ENCODE results near the gene TTLL9. TPM values are rescaled to one million over a fixed set of nuclear protein-coding genes. Genes with fewer than 3 reads are reported as not detected.

TTLL9 gene
- total and polyA plus RNA-seq, 10 of the 15 experiments (the other 5 are each of a cell fraction or from before 2014, with no cell fraction given) = 0.03 to 0.77 (median 0.11) TPM; not detected in 2

- TF ChIP-seq, protein P1, sequence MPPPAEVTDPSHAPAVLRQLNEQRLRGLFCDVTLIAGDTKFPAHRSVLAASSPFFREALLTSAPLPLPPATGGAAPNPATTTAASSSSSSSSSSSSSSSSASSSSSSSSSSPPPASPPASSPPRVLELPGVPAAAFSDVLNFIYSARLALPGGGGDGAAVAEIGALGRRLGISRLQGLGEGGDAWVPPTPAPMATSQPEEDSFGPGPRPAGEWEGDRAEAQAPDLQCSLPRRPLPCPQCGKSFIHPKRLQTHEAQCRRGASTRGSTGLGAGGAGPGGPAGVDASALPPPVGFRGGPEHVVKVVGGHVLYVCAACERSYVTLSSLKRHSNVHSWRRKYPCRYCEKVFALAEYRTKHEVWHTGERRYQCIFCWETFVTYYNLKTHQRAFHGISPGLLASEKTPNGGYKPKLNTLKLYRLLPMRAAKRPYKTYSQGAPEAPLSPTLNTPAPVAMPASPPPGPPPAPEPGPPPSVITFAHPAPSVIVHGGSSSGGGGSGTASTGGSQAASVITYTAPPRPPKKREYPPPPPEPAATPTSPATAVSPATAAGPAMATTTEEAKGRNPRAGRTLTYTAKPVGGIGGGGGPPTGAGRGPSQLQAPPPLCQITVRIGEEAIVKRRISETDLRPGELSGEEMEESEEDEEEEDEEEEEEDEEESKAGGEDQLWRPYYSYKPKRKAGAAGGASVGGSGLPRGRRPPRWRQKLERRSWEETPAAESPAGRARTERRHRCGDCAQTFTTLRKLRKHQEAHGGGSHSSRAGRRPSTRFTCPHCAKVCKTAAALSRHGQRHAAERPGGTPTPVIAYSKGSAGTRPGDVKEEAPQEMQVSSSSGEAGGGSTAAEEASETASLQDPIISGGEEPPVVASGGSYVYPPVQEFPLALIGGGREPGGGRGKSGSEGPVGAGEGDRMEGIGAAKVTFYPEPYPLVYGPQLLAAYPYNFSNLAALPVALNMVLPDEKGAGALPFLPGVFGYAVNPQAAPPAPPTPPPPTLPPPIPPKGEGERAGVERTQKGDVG (CRISPR knock-in tag; IDR thresholded peaks at IDR 0.05) = no peak
- TF ChIP-seq FOS (IDR thresholded peaks at IDR 0.05; ENCODE audit: borderline replicate concordance, extremely low read depth, insufficient read length) = no peak
Observed at GRCh38 chr20:31972471-31973021, 102.1 kb downstream of the TTLL9 start (continued).

GRCh38 chr20:31974296-31974695 is 103.9 kb downstream of the TTLL9 start:
- no peak for DNase-seq (ENCODE audit: low read depth, low spot score)
- no peak overlapping the region for H3K27ac ChIP-seq (ENCODE audit: control insufficient read depth, insufficient read depth)
- H3K9ac ChIP-seq (ENCODE audit: control insufficient read depth, insufficient read depth, low read length) = no peak overlapping the region
- FAIRE-seq = no peak
- no peak overlapping the region for H2AFZ ChIP-seq (ENCODE audit: control insufficient read depth, low read depth, low read length)
- H3K4me3 ChIP-seq = no peak overlapping the region
- no TSS peak for BruUV-seq (replicated peaks)
- H3K36me3 ChIP-seq (ENCODE audit: control insufficient read depth in 2 of 2, insufficient read depth in 2 of 2, low read length in 1 of 2) = no peaks in the 10 kb centered on the region
- H3K9me3 ChIP-seq (replicated peaks; ENCODE audit: control insufficient read depth, insufficient read depth, low read length) = no peaks in the 10 kb centered on the region
- no peaks in the 10 kb centered on the region for H3K4me1 ChIP-seq (ENCODE audit: control insufficient read depth, insufficient read depth, low read length)
- ATAC-seq = no peak
- in situ Hi-C loops (cut with MboI) (no loop called here), intact Hi-C loops (cut with micrococcal nuclease; ENCODE audit: unreplicated experiment) (no loop called here)
- H3K79me2 ChIP-seq (ENCODE audit: control insufficient read depth, insufficient read depth, low read length) = no peaks in the 10 kb centered on the region
- peaks cover 1% of the 10 kb centered on the region; the same call in 1 of the 2 replicates for H4K20me1 ChIP-seq (ENCODE audit: control insufficient read depth, insufficient read depth)
- RAD21 ChIA-PET (ENCODE audit: unreplicated experiment) = no interaction called here
- POLR2A ChIA-PET = no interaction called here
- CTCF ChIA-PET = interaction anchor here (0.6 kb wide), 1 partner anchor 119 kb away, joined by 3 read pairs; no protein-coding TSS in a partner anchor
- H3K4me2 ChIP-seq (ENCODE audit: control insufficient read depth, insufficient read depth) = no peak overlapping the region
- H3K27me3 ChIP-seq (replicated peaks in 1 of 2; ENCODE audit: control insufficient read depth in 2 of 2, insufficient read depth in 2 of 2, low read length in 1 of 2) = peaks cover 0 to 6% of the 10 kb centered on the region in 2 experiments; a peak in 2 of 4 replicates
- SMC1A ChIA-PET (ENCODE audit: uncharacterized antibody, unreplicated experiment) = no interaction called here
- 41% methylated on average over 2 of the region's 2 CpGs for WGBS (ENCODE audit: insufficient coverage, insufficient replicate concordance, low lambda C conversion rate, missing lambda C conversion rate)
- TF ChIP-seq, protein P2, sequence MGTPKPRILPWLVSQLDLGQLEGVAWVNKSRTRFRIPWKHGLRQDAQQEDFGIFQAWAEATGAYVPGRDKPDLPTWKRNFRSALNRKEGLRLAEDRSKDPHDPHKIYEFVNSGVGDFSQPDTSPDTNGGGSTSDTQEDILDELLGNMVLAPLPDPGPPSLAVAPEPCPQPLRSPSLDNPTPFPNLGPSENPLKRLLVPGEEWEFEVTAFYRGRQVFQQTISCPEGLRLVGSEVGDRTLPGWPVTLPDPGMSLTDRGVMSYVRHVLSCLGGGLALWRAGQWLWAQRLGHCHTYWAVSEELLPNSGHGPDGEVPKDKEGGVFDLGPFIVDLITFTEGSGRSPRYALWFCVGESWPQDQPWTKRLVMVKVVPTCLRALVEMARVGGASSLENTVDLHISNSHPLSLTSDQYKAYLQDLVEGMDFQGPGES (IDR thresholded peaks at IDR 0.05) = no peak
- TF ChIP-seq, protein P3, sequence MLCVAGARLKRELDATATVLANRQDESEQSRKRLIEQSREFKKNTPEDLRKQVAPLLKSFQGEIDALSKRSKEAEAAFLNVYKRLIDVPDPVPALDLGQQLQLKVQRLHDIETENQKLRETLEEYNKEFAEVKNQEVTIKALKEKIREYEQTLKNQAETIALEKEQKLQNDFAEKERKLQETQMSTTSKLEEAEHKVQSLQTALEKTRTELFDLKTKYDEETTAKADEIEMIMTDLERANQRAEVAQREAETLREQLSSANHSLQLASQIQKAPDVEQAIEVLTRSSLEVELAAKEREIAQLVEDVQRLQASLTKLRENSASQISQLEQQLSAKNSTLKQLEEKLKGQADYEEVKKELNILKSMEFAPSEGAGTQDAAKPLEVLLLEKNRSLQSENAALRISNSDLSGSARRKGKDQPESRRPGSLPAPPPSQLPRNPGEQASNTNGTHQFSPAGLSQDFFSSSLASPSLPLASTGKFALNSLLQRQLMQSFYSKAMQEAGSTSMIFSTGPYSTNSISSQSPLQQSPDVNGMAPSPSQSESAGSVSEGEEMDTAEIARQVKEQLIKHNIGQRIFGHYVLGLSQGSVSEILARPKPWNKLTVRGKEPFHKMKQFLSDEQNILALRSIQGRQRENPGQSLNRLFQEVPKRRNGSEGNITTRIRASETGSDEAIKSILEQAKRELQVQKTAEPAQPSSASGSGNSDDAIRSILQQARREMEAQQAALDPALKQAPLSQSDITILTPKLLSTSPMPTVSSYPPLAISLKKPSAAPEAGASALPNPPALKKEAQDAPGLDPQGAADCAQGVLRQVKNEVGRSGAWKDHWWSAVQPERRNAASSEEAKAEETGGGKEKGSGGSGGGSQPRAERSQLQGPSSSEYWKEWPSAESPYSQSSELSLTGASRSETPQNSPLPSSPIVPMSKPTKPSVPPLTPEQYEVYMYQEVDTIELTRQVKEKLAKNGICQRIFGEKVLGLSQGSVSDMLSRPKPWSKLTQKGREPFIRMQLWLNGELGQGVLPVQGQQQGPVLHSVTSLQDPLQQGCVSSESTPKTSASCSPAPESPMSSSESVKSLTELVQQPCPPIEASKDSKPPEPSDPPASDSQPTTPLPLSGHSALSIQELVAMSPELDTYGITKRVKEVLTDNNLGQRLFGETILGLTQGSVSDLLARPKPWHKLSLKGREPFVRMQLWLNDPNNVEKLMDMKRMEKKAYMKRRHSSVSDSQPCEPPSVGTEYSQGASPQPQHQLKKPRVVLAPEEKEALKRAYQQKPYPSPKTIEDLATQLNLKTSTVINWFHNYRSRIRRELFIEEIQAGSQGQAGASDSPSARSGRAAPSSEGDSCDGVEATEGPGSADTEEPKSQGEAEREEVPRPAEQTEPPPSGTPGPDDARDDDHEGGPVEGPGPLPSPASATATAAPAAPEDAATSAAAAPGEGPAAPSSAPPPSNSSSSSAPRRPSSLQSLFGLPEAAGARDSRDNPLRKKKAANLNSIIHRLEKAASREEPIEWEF (IDR thresholded peaks at IDR 0.05; ENCODE audit: insufficient replicate concordance, low read depth, low read length) = no peak
- TF ChIP-seq GATAD2B (conservative IDR thresholded peaks at IDR 0.05; ENCODE audit: low read depth) = no peak
- TF ChIP-seq CEBPB (IDR thresholded peaks at IDR 0.05; ENCODE audit: borderline replicate concordance in 1 of 2, low read depth in 2 of 2, low read length in 2 of 2) = no peak
- no peak for TF ChIP-seq SMAD1 (IDR thresholded peaks at IDR 0.05; ENCODE audit: low read depth, partially characterized antibody)
- TF ChIP-seq PAX8 (IDR thresholded peaks at IDR 0.05) = no peak
- no peak for TF ChIP-seq POLR2AphosphoS2 (IDR thresholded peaks at IDR 0.05; ENCODE audit: low read depth, low read length)
- no peak for TF ChIP-seq IKZF2 (IDR thresholded peaks at IDR 0.05)
- no peak for TF ChIP-seq RUNX3 (IDR thresholded peaks at IDR 0.05; ENCODE audit: low read length)
